Stimulated activated CD4-positive, alpha-beta T cell treated with anti-CD3 and anti-CD28 coated beads, TNF-alpha, amount 100 ng/mL, for 48 hours (primary cell): Measurements from ENCODE around the gene MYO7B.

Experiments used
- DNase-seq, 3 donors: peaks; one replicate each; pipeline ENCODE4 v3.0.0-alpha.2; 2020; ENCODE audit warnings: low read depth in 3 of 3

MYO7B gene

DNA sequence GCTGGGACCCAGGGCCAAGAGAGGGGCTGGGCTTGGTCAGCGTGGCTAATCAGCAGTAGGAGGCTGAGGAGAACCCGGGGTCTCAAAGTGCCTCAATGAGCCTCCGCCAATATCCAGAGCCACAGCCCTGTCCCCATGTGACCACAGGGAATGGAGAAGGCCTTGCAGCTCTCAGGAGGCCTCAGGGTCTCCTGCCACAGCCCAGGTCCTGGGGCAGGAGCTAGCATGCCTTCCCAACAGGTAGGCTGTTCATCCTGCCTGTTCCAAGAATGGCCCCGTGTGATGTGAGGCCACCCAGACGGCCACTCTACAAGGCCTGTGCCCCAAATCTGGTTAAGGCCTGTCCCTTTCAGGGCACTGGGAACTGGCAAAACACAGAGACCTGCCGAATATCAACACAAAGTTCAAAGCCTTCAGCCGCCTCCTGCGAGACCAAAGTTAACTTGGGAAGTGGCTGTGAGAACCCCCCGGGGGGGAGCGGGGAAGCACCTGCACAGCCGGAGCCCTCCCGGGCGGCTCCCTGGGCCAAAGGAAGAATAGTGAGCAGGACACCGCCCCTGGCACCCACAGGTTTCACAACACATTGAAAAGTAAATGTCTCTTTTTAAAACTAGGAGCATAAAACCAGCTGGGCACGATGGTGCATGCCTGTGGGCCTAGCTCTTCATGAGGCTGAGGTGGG, 144.3 kb downstream of the MYO7B start:
- DNase-seq, result no peak

DNA sequence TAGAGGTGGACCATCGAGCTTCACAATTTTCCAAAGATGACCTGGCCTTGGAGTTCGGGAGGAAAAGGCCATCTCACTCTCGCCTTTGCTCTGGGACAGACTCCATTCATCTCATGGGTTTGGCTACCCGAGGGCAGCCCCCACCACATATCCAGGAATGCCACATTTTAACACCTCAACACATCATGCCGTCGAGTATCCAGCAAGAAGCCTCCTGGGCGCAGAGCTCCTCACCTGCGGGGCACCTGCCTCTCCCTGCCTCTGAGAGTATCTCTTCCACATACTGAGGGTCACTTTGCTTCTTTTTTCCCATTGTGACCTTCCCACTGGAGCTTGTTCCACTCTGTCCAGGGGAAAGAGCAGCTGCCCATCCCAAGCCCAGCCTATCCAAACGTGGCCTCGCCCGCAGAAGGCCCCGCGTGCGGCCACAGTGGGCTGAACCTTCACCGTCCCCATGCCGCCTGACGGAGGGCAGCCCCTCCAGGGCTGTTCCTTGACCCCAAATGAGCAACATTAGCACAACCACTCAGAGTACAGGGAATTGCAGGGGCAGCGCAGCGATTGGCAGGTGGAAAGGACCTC, 145.3 kb downstream of the MYO7B start:
- DNase-seq, result no peak

DNA sequence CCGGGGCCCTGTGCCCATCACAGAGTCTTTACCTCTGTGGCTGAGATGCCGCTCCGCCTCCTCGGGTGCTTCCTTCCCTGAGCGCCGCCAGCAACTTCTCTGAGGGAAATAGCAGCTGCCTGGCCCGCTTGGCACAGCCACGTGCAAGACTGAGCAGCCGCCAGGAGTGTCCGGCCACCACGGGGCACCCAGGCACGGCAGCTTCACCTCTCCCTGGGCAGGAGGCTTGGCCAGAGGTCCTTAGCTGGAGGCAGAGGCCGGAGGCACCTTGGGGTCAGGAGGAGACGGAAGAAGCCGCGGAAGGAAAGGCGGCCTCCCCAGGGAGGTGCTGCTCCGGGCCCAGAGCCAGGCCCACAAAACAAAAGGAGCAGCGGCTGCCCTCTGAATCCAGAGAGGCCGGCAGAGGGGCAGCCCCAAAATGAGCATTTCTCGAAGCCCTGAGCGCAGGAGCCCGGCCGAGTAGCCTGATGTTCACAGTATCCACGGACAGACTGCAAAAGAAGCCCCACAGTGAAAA, 145.9 kb downstream of the MYO7B start:
- no peak for DNase-seq

DNA sequence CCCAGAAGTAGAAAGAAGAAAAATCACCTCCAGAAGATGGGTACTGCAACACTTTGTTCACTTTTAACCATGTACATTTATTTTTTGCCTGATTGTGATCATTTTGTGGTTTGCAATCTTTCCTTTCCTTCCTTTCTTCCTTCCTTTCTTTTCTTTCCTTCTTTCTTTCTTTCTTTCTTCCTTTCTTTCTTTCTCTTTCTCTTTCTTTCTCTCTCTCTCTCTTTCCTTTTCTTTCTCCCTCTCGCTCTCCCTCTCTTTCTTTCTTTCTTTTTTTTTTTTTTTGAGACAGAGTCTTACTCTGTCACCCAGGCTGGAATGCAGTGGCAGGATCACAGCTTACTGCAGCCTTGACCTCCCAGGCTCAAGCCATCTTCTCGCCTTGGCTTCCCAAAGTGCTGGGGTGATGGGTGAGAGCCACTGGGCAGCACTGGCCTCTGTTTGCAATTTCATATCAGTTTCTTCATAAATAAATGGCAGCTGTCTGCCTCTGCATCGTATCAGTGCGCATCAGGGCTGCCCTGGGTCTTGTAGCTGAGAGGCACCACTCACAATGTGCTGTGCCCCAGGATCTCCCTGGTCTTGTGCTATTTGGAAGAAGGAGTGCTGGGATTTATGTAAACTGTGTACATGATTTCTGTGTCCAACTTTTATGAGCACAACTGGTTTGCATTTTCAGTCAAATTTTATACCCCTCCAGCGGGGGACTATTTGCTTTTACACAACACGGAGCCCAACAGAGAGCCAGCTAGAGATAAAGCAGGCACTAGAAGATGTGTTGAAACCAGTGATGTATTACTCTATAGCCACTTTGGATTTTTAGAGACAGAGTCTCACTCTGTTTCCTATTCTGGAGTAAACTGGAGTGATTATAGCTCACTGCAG, 146.7 kb downstream of the MYO7B start:
- DNase-seq, result no peak

DNA sequence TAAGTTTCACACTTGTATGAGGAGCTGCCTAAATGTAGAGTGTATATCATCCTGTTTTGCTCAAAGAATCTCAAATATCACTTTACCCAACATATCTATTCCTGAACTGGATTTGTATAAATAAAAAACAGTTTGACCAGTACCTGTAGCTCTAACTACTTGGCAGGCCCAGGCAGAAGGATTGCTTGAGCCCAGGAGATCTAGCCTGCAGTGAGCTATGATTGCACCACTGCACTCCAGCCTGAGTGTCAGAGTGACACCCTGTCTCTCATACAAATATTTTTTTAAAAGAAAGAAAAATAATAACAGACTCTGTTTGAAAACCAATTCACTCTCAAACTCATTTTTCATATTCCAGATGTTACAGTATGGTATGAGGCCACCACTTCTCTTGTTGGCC, 147.6 kb downstream of the MYO7B start:
- DNase-seq, result no peak

DNA sequence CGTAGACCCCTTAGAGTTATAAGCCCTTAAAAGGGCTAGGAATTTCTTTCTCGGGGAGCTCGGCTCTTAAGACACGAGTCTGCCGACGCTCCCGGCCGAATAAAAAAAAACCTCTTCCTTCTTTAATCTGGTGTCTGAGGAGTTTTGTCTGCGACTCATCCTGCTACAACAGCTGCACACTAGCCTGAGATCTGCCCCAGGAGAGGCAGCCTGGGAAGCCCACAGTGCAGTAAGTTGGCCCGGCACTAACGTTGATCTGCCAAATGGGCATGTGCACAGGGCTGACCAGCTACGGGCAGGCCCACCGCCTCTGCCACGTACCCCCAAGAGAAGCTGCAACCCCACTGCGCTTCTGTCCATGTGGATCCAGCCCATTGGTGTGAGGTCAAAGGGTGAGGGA, 148.3 kb downstream of the MYO7B start:
- no peak for DNase-seq

DNA sequence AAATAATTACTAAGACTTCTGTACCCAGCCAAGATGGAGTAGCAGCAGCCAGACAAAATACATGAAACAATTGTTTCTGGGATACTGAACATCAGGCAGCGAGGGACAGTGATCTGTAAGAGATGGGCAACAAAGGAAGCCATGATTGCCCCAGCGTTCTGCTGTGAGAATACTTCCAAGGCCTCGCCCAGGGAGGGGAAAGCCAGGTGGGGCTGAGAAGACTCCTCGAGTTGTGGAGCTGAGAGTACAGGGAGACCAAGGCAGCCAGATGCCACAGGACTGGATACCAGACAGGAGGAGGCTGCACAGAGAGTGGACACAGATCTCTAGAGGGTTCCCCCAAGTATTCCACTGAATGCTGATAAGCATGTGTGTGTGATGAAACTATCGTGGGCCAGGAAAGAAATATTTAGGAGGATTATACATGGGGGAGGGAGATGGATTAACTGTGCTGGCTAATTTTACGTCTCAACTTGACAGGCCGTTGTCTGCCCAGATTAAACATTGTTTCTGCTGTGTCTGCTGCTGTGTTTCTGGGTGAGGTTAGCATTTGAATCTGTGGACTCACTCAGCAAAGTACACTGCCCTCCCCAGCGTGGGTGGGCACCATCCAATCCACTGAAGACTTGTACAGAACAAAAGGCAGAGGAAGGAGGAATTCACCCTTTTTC, 150.1 kb downstream of the MYO7B start:
- no peak for DNase-seq
